ENCODE data around the gene AFM.

GRCh38 chr4:73437558-73437956 lies 44.0 kb upstream of the AFM start:
- TF ChIP-seq POLR2A (IDR thresholded peaks at IDR 0.05; ENCODE audit: extremely low read depth, insufficient read length) (no peak), CTCF (IDR thresholded peaks at IDR 0.05; ENCODE audit: low read depth, low read length) (no peak), MYC (IDR thresholded peaks at IDR 0.05; ENCODE audit: low read depth, low read length) (no peak), MAX (IDR thresholded peaks at IDR 0.05; ENCODE audit: low read depth, low read length) (no peak)

All from NB4 (cell line).